Astrocyte (in vitro differentiated cells and primary cell): ENCODE results near the gene MAVS. TPM values are rescaled to one million over a fixed set of nuclear protein-coding genes. Genes with fewer than 3 reads are reported as not detected.

Experiments
- DNase-seq: peaks from one replicate; pipeline ENCODE4 v3.0.0-alpha.2; 2010; ENCODE audit warnings: low read depth
- FAIRE-seq: peaks from 2 replicates; lab custom pipeline; 2011; peaks lifted over from hg19 to GRCh38; lab: Jason Lieb, UNC
- H2AFZ ChIP-seq: 2 replicates; pipeline ENCODE4 v1.6.0; 2012; ENCODE audit warnings: low read depth, low read length, inconsistent platforms
- H3K27ac ChIP-seq: 2 replicates; pipeline ENCODE4 v1.5.1; 2011; ENCODE audit warnings: low read depth, low read length, inconsistent platforms
- H3K27me3 ChIP-seq: 2 replicates; pipeline ENCODE4 v1.6.0; 2011; ENCODE audit warnings: low read length, inconsistent platforms; ENCODE audit not compliant: insufficient read depth
- H3K36me3 ChIP-seq: 2 replicates; pipeline ENCODE4 v1.5.1; 2011; ENCODE audit warnings: low read length, inconsistent platforms; ENCODE audit not compliant: insufficient read depth
- H3K4me1 ChIP-seq: 2 replicates; pipeline ENCODE4 v1.5.1; 2011; ENCODE audit warnings: low read length, inconsistent platforms; ENCODE audit not compliant: insufficient read depth
- H3K4me2 ChIP-seq: 2 replicates; pipeline ENCODE4 v1.6.0; 2012; ENCODE audit warnings: low read length, inconsistent platforms
- H3K4me3 ChIP-seq: 2 replicates; pipeline ENCODE4 v1.5.1; 2011; ENCODE audit warnings: low read depth, mild to moderate bottlenecking, low read length, inconsistent platforms; ENCODE audit not compliant: insufficient read depth
- H3K79me2 ChIP-seq: 2 replicates; pipeline ENCODE4 v1.6.0; 2012; ENCODE audit warnings: mild to moderate bottlenecking, low read length, inconsistent platforms; ENCODE audit not compliant: insufficient read depth
- H3K9ac ChIP-seq: 2 replicates; pipeline ENCODE4 v1.6.0; 2012; ENCODE audit warnings: mild to moderate bottlenecking, low read length, inconsistent platforms
- H3K9me3 ChIP-seq: 2 replicates; pipeline ENCODE4 v1.5.1; 2012; ENCODE audit warnings: low read depth, mild to moderate bottlenecking, low read length, inconsistent platforms; ENCODE audit not compliant: insufficient read depth
- H4K20me1 ChIP-seq: 2 replicates; pipeline ENCODE4 v1.6.0; 2012; ENCODE audit warnings: low read length, inconsistent platforms; ENCODE audit not compliant: insufficient read depth
- H3K27ac Mint-ChIP-seq: one replicate; pipeline ENCODE4 v1.8.0; 2021; ENCODE audit warnings: mild to moderate bottlenecking, mixed read lengths; ENCODE audit not compliant: unreplicated experiment
- H3K27me3 Mint-ChIP-seq: one replicate; pipeline ENCODE4 v1.8.0; 2021; ENCODE audit warnings: low read depth, mixed read lengths; ENCODE audit not compliant: unreplicated experiment
- H3K36me3 Mint-ChIP-seq: one replicate; pipeline ENCODE4 v1.8.0; 2021; ENCODE audit warnings: low read depth, mixed read lengths; ENCODE audit not compliant: unreplicated experiment
- H3K4me1 Mint-ChIP-seq: one replicate; pipeline ENCODE4 v1.8.0; 2021; ENCODE audit warnings: low read depth, mixed read lengths; ENCODE audit not compliant: unreplicated experiment
- H3K4me3 Mint-ChIP-seq: one replicate; pipeline ENCODE4 v1.8.0; 2021; ENCODE audit warnings: mild to moderate bottlenecking, moderate library complexity, mixed read lengths; ENCODE audit not compliant: unreplicated experiment
- H3K9me3 Mint-ChIP-seq: one replicate; pipeline ENCODE4 v1.8.0; 2021; ENCODE audit warnings: mild to moderate bottlenecking, mixed read lengths; ENCODE audit not compliant: unreplicated experiment
- CTCF ChIP-seq: IDR thresholded peaks from 2 replicates; pipeline ENCODE4 v1.5.1; 2011; ENCODE audit warnings: low read depth, mild to moderate bottlenecking, inconsistent platforms, low read length, moderate library complexity; ENCODE audit not compliant: insufficient read depth
- EZH2 ChIP-seq: IDR thresholded peaks from 2 replicates; pipeline ENCODE4 v1.6.1; 2012; ENCODE audit warnings: mild to moderate bottlenecking, low read length, inconsistent platforms; ENCODE audit not compliant: insufficient read depth
- total RNA-seq: library from RNA; stranded (reverse); gene quantifications from 2 replicates; pipeline ENCODE4 v1.2.1, GENCODE V29; 2021

MAVS gene
- total RNA-seq, 1 donor from 2014 or later: 42.1 TPM

DNA sequence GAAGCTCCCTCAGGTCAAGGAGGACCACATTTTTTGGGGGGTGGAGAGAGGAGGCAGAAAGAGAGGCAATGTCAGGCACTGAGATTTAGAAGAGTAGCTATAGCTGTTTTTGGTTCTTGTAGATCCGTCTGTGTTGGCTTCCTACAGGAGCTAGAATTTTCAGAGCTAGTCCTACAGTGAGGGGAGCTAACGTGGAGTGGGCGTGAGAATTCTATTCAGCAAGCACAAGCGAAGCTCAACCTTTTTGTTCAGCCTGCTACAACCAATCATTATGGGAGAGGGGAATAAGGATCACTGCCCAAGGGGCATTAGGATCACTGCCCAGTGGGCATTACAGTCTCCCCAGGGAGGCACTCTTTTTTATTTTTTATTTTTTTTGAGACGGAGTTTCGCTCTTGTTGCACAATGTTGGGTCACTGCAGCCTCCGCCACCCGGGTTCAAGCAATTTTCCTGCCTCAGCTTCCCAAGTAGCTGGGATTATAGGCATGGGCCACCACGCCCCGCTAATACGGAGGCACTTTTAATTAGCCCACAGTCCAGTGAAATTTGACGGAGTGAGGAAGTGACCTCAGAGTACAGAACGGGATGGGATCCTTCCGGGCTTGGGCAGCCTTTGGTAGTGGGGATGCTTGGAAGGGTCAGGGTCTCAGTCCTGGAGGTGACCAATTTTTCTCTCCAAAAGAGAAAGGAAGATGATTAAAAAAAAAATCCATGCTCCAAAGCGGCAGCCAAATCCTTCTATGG is 41.4 kb downstream of the MAVS start:
- Histone ChIP-seq H3K9ac (peak overlapping the region; percentile 92), H3K79me2 (peaks cover 74% of the 10 kb centered on the region), H3K4me1 (peaks cover 32% of the 10 kb centered on the region), H3K27me3 (no peaks in the 10 kb centered on the region), H3K4me2 (peak overlapping the region; percentile 92), H3K9me3 (no peaks in the 10 kb centered on the region), H3K4me3 (peak overlapping the region; percentile 95), H3K36me3 (no peaks in the 10 kb centered on the region), H3K27ac (peak overlapping the region; percentile 91), H2AFZ (peak overlapping the region; percentile 76), H4K20me1 (peaks cover 34% of the 10 kb centered on the region)
- Mint-ChIP-seq H3K9me3 (peaks cover 2% of the 10 kb centered on the region), H3K36me3 (peaks cover 14% of the 10 kb centered on the region), H3K27ac (peak overlapping the region; percentile 88), H3K27me3 (no peaks in the 10 kb centered on the region), H3K4me1 (peaks cover 18% of the 10 kb centered on the region), H3K4me3 (peak overlapping the region; percentile 94)
- TF ChIP-seq EZH2 (no peak), CTCF (no peak)
- no peak for FAIRE-seq
- peak; percentile 42 for DNase-seq

- H3K79me2 ChIP-seq: peaks cover 82% of the 10 kb centered on the region
- H3K36me3 Mint-ChIP-seq: peaks cover 14% of the 10 kb centered on the region
These were observed 42.2 kb downstream of the MAVS start, which contains the start of gene PANK2 for GRCh38 chr20:3888622-3889488. PANK2 (plus strand) TSS chr20:3889387.

More at GRCh38 chr20:3888622-3889488, 42.2 kb downstream of the MAVS start, which contains the start of gene PANK2:
- peak within 1 kb of the TSS; percentile 95 for H3K4me3 ChIP-seq
- H3K27ac ChIP-seq: peak within 1 kb of the TSS; percentile 91
- DNase-seq: peak; percentile 98
- H2AFZ ChIP-seq: peak within 1 kb of the TSS; percentile 76
- H3K27me3 Mint-ChIP-seq: no peaks in the 10 kb centered on the region
- peak within 1 kb of the TSS; percentile 100 for H3K4me3 Mint-ChIP-seq
- H3K4me1 ChIP-seq: peaks cover 40% of the 10 kb centered on the region
- peaks cover 24% of the 10 kb centered on the region for H3K4me1 Mint-ChIP-seq
- TF ChIP-seq EZH2 (no peak), CTCF (peak; percentile 36)
- peak within 1 kb of the TSS; percentile 92 for H3K9ac ChIP-seq
- H3K9me3 ChIP-seq: no peaks in the 10 kb centered on the region
- H3K27me3 ChIP-seq: no peaks in the 10 kb centered on the region
- H4K20me1 ChIP-seq: peaks cover 42% of the 10 kb centered on the region
- H3K27ac Mint-ChIP-seq: peak within 1 kb of the TSS; percentile 95
- H3K9me3 Mint-ChIP-seq: peaks cover 2% of the 10 kb centered on the region
- H3K36me3 ChIP-seq: no peaks in the 10 kb centered on the region
- FAIRE-seq: peak; percentile 84
- H3K4me2 ChIP-seq: peak within 1 kb of the TSS; percentile 92
